Neural cell (in vitro differentiated cells): ENCODE measurements around the gene LYSET. TPM values are rescaled to one million over a fixed set of nuclear protein-coding genes. Genes with fewer than 3 reads are reported as not detected.
"Not testable (repeated sequence)": the region's sequence is repeated elsewhere in the genome, so short reads cannot be mapped to it uniquely, and the experiment has no call there.

Experiments used
- H2AFZ ChIP-seq: fragments of 200-600, 300-800 bp; sonication (generic), shearing (Covaris generic); 2 replicates; pipeline ENCODE4 v1.6.0; 2014; ENCODE audit warnings: low read depth, mild to moderate bottlenecking, antibody characterized with exemption, low read length, moderate library complexity
- H3F3A ChIP-seq: fragments of 200-600 bp; shearing (Covaris generic); 2 replicates; pipeline ENCODE4 v1.6.1; 2016; ENCODE audit warnings: mild to moderate bottlenecking, moderate library complexity, mixed read lengths, antibody characterized with exemption, low read length; ENCODE audit not compliant: insufficient read depth, poor library complexity, severe bottlenecking
- H3K27ac ChIP-seq: fragments of 200-600, 300-800 bp; sonication (generic), shearing (Covaris generic); 2 replicates; pipeline ENCODE4 v1.5.1; 2014; ENCODE audit warnings: mild to moderate bottlenecking, low read length, moderate library complexity
- H3K27me3 ChIP-seq: fragments of 300-800, 200-600 bp; sonication (generic), shearing (Covaris generic); 2 replicates; pipeline ENCODE4 v1.6.0; 2014; ENCODE audit warnings: mild to moderate bottlenecking, low read depth, low read length, moderate library complexity; ENCODE audit not compliant: insufficient read depth
- H3K36me3 ChIP-seq: fragments of 300-800, 200-600 bp; sonication (generic), shearing (Covaris generic); 2 replicates; pipeline ENCODE4 v1.5.1; 2014; ENCODE audit warnings: mild to moderate bottlenecking, antibody characterized with exemption, low read length, moderate library complexity; ENCODE audit not compliant: insufficient read depth
- H3K4me2 ChIP-seq: fragments of 300-800, 200-600 bp; sonication (generic), shearing (Covaris generic); 2 replicates; pipeline ENCODE4 v1.6.0; 2014; ENCODE audit warnings: mild to moderate bottlenecking, low read length
- H3K4me3 ChIP-seq: fragments of 300-800, 200-600 bp; sonication (generic), shearing (Covaris generic); 2 replicates; pipeline ENCODE4 v1.5.1; 2014; ENCODE audit warnings: mild to moderate bottlenecking, low read length, moderate library complexity
- H3K79me2 ChIP-seq: fragments of 200-600 bp; shearing (Covaris generic); replicated peaks from 2 replicates; pipeline ENCODE4 v1.6.0; 2014; ENCODE audit warnings: mild to moderate bottlenecking, low read length, moderate library complexity; ENCODE audit not compliant: insufficient read depth
- H3K9ac ChIP-seq: fragments of 300-800, 200-600 bp; sonication (generic), shearing (Covaris generic); 2 replicates; pipeline ENCODE4 v1.6.1; 2016; ENCODE audit warnings: mild to moderate bottlenecking, low read length, mixed read lengths
- H3K9me2 ChIP-seq: fragments of 200-600 bp; shearing (Covaris generic); 2 replicates; pipeline ENCODE4 v1.6.1; 2016; ENCODE audit warnings: mild to moderate bottlenecking, low read length, mixed read lengths; ENCODE audit not compliant: insufficient read depth
- H3K9me3 ChIP-seq: fragments of 200-600, 300-800 bp; sonication (generic), shearing (Covaris generic); 2 replicates; pipeline ENCODE4 v1.6.1; 2016; ENCODE audit warnings: mild to moderate bottlenecking, mixed run types, low read length, moderate library complexity, mixed read lengths
- H4K20me1 ChIP-seq: fragments of 200-600 bp; shearing (Covaris generic); 2 replicates; pipeline ENCODE4 v1.6.1; 2016; ENCODE audit warnings: mild to moderate bottlenecking, mixed run types; ENCODE audit not compliant: insufficient read depth
- EP300 ChIP-seq: fragments of 450-650 bp; conservative IDR thresholded peaks from 2 replicates; pipeline ENCODE4 v1.6.1; 2014; ENCODE audit warnings: antibody characterized with exemption, mild to moderate bottlenecking, moderate library complexity; ENCODE audit not compliant: poor library complexity, severe bottlenecking
- EZH2 ChIP-seq: fragments of 200-600, 300-800 bp; shearing (Covaris generic), sonication (generic); IDR thresholded peaks from 2 replicates; pipeline ENCODE4 v1.6.1; 2014; ENCODE audit warnings: antibody characterized with exemption, low read length, borderline replicate concordance, mild to moderate bottlenecking; ENCODE audit not compliant: insufficient read depth, poor library complexity, severe bottlenecking
- MXI1 ChIP-seq: fragments of 450-650 bp; conservative IDR thresholded peaks from 2 replicates; pipeline ENCODE4 v1.6.1; 2014; ENCODE audit warnings: antibody characterized with exemption, mild to moderate bottlenecking; ENCODE audit not compliant: poor library complexity, severe bottlenecking
- POLR2AphosphoS5 ChIP-seq: IDR thresholded peaks from 2 replicates; pipeline ENCODE4 v1.6.1; 2012
- RAD21 ChIP-seq: fragments of 450-650 bp; conservative IDR thresholded peaks from 2 replicates; pipeline ENCODE4 v1.6.1; 2014; ENCODE audit warnings: antibody characterized with exemption, mild to moderate bottlenecking, moderate library complexity
- SMC3 ChIP-seq: fragments of 450-650 bp; conservative IDR thresholded peaks from 2 replicates; pipeline ENCODE4 v1.6.1; 2014; ENCODE audit warnings: antibody characterized with exemption, mild to moderate bottlenecking, moderate library complexity; ENCODE audit not compliant: poor library complexity
- TAF1 ChIP-seq: IDR thresholded peaks from 2 replicates; pipeline ENCODE4 v1.6.1; 2012; ENCODE audit warnings: low read depth
- polyA plus RNA-seq: library from polyadenylated mRNA; depleted of rRNA; stranded (reverse); fragments of >200 nt; gene quantifications from 2 replicates; pipeline ENCODE4 v1.2.3, GENCODE V29; 2014
- TF ChIP-seq, protein P1 (sequence below): fragments of 450-650 bp; IDR thresholded peaks from 2 replicates; pipeline ENCODE4 v1.5.1; 2014; ENCODE audit warnings: antibody characterized with exemption, mild to moderate bottlenecking, moderate library complexity; ENCODE audit not compliant: poor library complexity, severe bottlenecking
- TF ChIP-seq, protein P2 (sequence below): IDR thresholded peaks from 2 replicates; pipeline ENCODE4 v1.6.1; 2012; ENCODE audit warnings: borderline replicate concordance

LYSET gene
- polyA plus RNA-seq, 1 donor from 2014 or later = 24.0 TPM

DNA sequence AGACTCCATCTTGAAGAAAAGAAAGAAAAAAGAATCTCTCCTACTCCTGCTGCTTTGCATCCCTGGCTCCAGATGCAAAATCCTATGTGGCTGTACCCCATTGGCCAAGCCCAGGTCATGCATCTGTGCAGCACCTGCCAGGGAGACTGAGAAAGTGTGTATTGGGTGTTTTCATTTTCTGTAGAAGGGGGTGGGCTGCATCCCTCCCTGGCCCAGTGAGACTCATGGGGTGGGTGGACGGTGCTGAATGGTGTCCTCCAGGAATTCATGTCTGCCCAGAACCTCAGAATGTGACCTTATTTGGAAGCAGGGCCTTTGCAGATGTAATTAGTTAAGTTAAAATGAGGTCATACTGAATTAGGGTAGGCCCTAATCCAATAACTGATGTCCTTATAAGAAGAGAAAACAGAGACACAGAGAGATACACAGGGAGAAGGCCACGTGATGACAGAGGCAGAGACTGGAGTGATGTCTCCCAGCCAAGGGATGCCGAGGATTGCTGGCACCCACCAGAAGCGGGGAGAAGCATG, 23.6 kb upstream of the LYSET start:
- no peak overlapping the region for H2AFZ ChIP-seq

DNA sequence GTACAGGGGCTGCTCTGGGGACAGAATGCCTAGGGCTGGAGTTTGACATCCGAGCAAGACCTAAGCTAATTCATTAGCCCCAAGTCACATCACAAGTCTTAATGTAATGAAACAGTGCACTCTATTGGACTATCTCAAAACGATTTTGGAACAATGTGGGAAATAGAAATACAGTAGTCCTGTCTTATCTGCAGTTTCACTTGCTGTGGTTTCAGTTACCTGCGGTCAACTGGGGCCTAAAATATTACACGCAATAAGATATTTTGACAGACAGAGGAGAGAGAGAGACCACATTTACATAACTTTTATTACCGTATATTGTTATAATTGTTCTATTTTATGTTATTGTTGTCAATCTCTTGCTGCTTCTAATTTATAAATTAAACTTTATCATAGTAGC, 21.6 kb upstream of the LYSET start:
- Histone ChIP-seq H3K27me3 (no peaks in the 10 kb centered on the region), H3K36me3 (no peaks in the 10 kb centered on the region)
- TF ChIP-seq SMC3 (no peak), RAD21 (no peak), EP300 (no peak), POLR2AphosphoS5 (no peak)
- TF ChIP-seq, protein P1, sequence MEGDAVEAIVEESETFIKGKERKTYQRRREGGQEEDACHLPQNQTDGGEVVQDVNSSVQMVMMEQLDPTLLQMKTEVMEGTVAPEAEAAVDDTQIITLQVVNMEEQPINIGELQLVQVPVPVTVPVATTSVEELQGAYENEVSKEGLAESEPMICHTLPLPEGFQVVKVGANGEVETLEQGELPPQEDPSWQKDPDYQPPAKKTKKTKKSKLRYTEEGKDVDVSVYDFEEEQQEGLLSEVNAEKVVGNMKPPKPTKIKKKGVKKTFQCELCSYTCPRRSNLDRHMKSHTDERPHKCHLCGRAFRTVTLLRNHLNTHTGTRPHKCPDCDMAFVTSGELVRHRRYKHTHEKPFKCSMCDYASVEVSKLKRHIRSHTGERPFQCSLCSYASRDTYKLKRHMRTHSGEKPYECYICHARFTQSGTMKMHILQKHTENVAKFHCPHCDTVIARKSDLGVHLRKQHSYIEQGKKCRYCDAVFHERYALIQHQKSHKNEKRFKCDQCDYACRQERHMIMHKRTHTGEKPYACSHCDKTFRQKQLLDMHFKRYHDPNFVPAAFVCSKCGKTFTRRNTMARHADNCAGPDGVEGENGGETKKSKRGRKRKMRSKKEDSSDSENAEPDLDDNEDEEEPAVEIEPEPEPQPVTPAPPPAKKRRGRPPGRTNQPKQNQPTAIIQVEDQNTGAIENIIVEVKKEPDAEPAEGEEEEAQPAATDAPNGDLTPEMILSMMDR = no peak

More for the DNA sequence above, 23.6 kb upstream of the LYSET start:
- Histone ChIP-seq H4K20me1 (no peaks in the 10 kb centered on the region), H3K79me2 (no peaks in the 10 kb centered on the region), H3F3A (no peaks in the 10 kb centered on the region), H3K36me3 (no peaks in the 10 kb centered on the region), H3K9ac (no peak overlapping the region), H3K9me3 (no peaks in the 10 kb centered on the region), H3K4me3 (no peak overlapping the region), H3K27ac (no peak overlapping the region), H3K4me2 (no peak overlapping the region), H3K27me3 (no peaks in the 10 kb centered on the region), H3K9me2 (no peaks in the 10 kb centered on the region)
- TF ChIP-seq RAD21 = no peak
- no peak for TF ChIP-seq SMC3
- TF ChIP-seq, protein P1 = no peak
- TF ChIP-seq, protein P2, sequence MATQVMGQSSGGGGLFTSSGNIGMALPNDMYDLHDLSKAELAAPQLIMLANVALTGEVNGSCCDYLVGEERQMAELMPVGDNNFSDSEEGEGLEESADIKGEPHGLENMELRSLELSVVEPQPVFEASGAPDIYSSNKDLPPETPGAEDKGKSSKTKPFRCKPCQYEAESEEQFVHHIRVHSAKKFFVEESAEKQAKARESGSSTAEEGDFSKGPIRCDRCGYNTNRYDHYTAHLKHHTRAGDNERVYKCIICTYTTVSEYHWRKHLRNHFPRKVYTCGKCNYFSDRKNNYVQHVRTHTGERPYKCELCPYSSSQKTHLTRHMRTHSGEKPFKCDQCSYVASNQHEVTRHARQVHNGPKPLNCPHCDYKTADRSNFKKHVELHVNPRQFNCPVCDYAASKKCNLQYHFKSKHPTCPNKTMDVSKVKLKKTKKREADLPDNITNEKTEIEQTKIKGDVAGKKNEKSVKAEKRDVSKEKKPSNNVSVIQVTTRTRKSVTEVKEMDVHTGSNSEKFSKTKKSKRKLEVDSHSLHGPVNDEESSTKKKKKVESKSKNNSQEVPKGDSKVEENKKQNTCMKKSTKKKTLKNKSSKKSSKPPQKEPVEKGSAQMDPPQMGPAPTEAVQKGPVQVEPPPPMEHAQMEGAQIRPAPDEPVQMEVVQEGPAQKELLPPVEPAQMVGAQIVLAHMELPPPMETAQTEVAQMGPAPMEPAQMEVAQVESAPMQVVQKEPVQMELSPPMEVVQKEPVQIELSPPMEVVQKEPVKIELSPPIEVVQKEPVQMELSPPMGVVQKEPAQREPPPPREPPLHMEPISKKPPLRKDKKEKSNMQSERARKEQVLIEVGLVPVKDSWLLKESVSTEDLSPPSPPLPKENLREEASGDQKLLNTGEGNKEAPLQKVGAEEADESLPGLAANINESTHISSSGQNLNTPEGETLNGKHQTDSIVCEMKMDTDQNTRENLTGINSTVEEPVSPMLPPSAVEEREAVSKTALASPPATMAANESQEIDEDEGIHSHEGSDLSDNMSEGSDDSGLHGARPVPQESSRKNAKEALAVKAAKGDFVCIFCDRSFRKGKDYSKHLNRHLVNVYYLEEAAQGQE = no peak
- TF ChIP-seq EP300 = no peak
- TF ChIP-seq MXI1 = no peak
- no peak for TF ChIP-seq POLR2AphosphoS5
- no peak for TF ChIP-seq EZH2
- TF ChIP-seq TAF1 = no peak

DNA sequence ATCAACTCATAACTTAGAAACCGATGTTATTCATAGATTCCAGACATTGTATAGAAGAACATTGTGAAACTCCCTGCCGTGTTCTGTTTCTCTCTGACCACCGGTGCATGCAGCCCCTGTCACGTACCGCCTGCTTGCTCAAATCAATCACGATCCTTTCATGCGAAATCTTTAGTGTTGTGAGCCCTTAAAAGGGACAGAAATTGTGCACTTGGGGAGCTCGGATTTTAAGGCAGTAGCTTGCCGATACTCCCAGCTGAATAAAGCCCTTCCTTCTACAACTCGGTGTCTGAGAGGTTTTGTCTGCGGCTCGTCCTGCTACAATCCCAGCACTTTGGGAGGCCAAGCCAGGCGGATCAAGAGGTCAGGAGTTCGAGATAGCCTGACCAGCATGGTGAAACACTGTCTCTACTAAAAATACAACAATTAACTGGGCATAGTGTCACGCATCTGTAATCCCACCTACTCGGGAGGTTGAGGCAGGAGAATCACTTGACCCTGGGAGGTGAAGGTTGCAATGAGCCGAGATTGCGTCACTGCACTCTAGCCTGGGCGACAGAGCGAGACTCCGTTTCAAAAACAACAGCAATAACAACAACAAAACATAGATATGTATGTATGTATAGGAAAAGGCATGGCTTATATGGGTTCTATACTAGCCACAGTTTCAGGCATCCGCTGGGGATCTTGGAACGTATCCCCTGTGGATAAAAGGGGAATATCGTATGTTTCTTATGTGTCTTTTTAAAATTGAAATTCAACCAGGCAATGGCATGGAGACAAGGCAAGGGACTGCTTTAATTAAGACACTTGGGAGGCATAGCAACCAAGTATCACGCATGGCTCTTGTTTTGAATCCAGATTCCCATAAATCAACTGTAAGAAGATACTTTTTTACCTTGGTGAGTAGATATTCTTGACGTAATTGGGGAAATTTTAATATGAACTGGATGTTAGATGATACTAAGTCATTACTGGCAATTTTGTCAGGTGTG, 19.5 kb upstream of the LYSET start:
- not testable (repeated sequence) for H3K9ac ChIP-seq, H3K4me3 ChIP-seq, H3K27ac ChIP-seq

More for the DNA sequence above, 21.6 kb upstream of the LYSET start:
- Histone ChIP-seq H3K4me2 (no peak overlapping the region), H3K9me2 (no peaks in the 10 kb centered on the region), H3K9me3 (no peaks in the 10 kb centered on the region), H3K27ac (no peak overlapping the region), H4K20me1 (no peaks in the 10 kb centered on the region), H3K4me3 (no peak overlapping the region), H3K9ac (no peak overlapping the region), H3F3A (no peaks in the 10 kb centered on the region), H3K79me2 (no peaks in the 10 kb centered on the region), H2AFZ (no peak overlapping the region)

DNA sequence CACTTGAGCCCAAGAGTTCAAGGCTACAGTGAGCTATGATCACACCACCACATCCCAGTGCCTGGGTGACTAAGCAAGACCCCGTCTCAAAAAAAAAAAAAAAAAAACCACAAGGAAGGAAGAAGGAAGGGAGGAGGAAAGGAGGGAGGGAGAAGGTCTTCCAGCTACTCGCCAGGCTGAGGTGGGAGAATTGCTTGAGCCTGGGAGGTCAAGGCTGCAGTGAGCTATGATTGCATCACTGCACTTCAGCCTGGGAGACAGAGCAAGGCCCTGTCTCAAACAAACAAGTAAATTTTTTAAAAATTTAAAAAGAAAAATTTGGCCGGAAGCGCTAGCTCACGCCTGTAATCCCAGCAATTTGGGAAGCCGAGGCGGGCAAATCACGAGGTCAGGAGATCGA, 16.5 kb upstream of the LYSET start:
- not testable (repeated sequence) for H4K20me1 ChIP-seq, H3K9ac ChIP-seq, H3K79me2 ChIP-seq, H3F3A ChIP-seq, H3K9me2 ChIP-seq, H3K4me2 ChIP-seq, H3K9me3 ChIP-seq, H3K36me3 ChIP-seq, H2AFZ ChIP-seq, H3K27me3 ChIP-seq, H3K27ac ChIP-seq, H3K4me3 ChIP-seq

More for the DNA sequence above, 19.5 kb upstream of the LYSET start:
- H4K20me1 ChIP-seq, H3K4me2 ChIP-seq, H3F3A ChIP-seq, H3K27me3 ChIP-seq, H3K36me3 ChIP-seq, H3K9me2 ChIP-seq, H3K9me3 ChIP-seq, H2AFZ ChIP-seq, H3K79me2 ChIP-seq: not testable (repeated sequence)
